ENCODE measurements around the gene USF2. TPM values are rescaled to one million over a fixed set of nuclear protein-coding genes. Genes with fewer than 3 reads are reported as not detected.
A peak's percentile ranks its signal among the peaks of the same experiment; 100 is the strongest.

Gene USF2
- polyA plus RNA-seq, 3 donors = 2.7 to 248 (median 5.0) TPM

DNA sequence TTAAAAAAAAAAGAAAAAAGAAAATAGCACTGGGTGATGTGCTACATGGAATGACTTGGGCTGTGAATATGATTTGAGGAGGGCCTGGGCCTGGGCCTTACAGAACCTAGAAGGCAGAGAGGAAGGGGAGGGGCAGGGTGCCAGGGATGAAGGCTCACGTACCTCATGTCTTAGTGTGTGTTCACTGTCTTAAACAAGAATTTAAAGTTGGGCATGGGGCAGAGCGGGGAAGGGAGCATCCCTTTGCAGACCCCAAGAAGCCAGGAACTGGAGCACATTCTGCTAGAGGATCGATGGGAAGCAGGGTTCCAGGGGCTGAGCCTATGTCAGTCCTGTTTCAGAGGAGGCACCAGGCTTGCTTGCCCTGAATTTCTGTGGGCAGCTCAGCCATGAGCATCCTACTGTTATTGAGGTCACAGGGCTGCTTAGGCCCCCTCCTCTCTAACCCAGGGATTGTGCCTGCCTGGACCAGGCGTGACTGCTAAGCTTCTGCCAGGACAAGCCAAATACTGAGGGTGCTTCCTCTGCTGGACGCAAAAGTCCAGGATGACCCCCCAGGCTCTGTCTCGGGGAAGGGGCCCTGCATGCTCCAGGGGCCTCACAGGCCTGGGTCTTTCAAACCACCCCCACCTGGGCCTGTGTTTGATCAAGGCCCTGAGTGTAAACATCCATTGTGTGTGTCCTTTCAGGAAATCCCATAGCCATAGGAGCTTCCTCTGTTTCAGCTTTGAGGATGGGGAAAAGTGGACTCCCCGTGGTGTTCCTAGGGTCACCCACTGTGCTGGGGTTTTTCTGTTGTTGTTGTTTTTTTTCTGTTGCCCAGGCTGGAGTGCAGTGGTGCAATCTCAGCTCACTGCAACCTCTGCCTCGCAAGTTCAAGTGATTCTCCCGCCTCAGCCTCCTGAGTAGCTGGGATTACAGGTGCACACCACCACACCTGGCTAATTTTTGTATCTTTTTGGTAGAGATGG is 15.2 kb upstream of the USF2 start:
- Histone ChIP-seq H3K27me3 (ENCODE audit: control insufficient read depth in 2 of 2, insufficient read depth in 2 of 2, low read length in 2 of 2) (peaks cover 7 to 22% of the 10 kb centered on the region in 2 donors), H2AFZ (ENCODE audit: insufficient read depth, low read depth, low read length, poor library complexity, severe bottlenecking) (no peak overlapping the region), H3K4me1 (ENCODE audit: control insufficient read depth in 1 of 2, insufficient read depth in 2 of 2, low read length in 2 of 2) (peaks cover 8 to 9% of the 10 kb centered on the region in 2 donors), H3K4me2 (replicated peaks; ENCODE audit: extremely low read depth, low read length, poor library complexity, severe bottlenecking) (no peak overlapping the region), H3K9me3 (replicated peaks in 1 of 2; ENCODE audit: control insufficient read depth in 1 of 2, insufficient read depth in 1 of 2, low read length in 2 of 2) (peaks cover 0 to 5% of the 10 kb centered on the region in 2 donors), H4K20me1 (ENCODE audit: insufficient read depth, low read length) (no peaks in the 10 kb centered on the region), H3K4me3 (replicated peaks in 1 of 3; ENCODE audit: low read depth in 2 of 3, low read length in 3 of 3) (no peak overlapping the region), H3K79me2 (ENCODE audit: insufficient read depth, low read length) (no peaks in the 10 kb centered on the region), H3K9ac (ENCODE audit: insufficient read depth, low read length, poor library complexity, severe bottlenecking) (no peak overlapping the region), H3K27ac (ENCODE audit: low read depth in 1 of 2, low read length in 2 of 2) (no peak overlapping the region), H3K36me3 (replicated peaks in 1 of 2; ENCODE audit: control insufficient read depth in 1 of 2, insufficient read depth in 2 of 2, low read length in 2 of 2) (no peaks in the 10 kb centered on the region)
- Mint-ChIP-seq H3K36me3 (peaks cover 5 to 6% of the 10 kb centered on the region in 2 donors), H3K27me3 (ENCODE audit: low read depth in 3 of 3) (peaks cover 26 to 35% (median 32%) of the 10 kb centered on the region in 3 donors), H3K4me1 (peaks cover 10% of the 10 kb centered on the region), H3K27ac (no peak overlapping the region), H3K9me3 (peaks cover 0 to 9% (median 3%) of the 10 kb centered on the region in 7 donors), H3K4me3 (no peak overlapping the region)
- TF ChIP-seq, protein P1, sequence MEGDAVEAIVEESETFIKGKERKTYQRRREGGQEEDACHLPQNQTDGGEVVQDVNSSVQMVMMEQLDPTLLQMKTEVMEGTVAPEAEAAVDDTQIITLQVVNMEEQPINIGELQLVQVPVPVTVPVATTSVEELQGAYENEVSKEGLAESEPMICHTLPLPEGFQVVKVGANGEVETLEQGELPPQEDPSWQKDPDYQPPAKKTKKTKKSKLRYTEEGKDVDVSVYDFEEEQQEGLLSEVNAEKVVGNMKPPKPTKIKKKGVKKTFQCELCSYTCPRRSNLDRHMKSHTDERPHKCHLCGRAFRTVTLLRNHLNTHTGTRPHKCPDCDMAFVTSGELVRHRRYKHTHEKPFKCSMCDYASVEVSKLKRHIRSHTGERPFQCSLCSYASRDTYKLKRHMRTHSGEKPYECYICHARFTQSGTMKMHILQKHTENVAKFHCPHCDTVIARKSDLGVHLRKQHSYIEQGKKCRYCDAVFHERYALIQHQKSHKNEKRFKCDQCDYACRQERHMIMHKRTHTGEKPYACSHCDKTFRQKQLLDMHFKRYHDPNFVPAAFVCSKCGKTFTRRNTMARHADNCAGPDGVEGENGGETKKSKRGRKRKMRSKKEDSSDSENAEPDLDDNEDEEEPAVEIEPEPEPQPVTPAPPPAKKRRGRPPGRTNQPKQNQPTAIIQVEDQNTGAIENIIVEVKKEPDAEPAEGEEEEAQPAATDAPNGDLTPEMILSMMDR (IDR thresholded peaks at IDR 0.05) = no peak
- DNase-seq = no peak
- intact Hi-C loops (cut with micrococcal nuclease) = no loop called here
- 98% methylated on average over 6 of the region's 9 CpGs for WGBS (ENCODE audit: insufficient coverage)

DNA sequence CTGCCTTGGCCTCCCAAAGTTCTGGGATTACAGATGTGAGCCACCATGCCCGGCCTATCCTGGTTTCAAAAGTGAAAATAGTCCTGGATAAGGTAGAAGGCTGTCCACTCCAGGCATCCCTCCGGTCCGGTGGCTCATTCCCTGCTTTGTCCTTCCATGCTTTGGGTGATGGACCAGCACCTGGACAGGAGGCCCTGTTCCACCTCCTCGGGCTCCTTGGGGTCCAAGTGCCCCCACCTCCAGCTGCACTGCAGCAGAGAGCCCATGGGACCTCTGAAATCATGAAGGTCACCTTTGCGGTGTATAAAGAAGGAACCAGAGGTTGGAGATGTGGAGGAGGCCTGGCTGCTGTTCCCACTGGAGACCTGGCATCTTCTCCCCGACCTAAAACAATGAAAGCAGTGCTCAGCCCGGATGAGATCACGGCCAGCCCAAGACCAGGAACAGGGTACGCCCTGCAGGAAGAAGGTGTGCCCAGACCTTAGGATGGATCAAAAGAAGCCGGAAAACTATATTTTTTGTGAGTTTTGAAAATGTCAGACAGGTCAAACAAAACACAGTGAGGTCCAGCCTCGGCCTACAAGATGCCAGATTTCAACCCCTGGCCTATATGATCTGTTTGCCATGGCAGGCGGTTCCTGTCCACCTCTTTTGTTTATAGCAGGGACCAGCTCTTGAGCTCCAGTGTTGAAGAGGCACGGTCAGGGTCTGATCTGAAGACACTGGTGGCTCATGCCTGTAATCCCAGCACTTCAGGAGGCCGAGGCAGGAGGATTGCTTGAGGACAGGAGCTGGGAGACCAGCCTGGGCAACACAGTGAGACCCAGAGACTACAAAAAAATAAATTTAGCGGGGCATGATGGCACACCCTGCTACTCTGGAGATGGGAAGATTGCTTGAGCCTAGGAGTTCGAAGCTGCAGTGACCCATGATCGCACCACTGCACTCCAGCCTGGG is 14.1 kb upstream of the USF2 start:
- Mint-ChIP-seq H3K27me3 (ENCODE audit: low read depth in 3 of 3) (peaks cover 16 to 29% (median 22%) of the 10 kb centered on the region in 3 donors), H3K36me3 (peaks cover 0 to 2% of the 10 kb centered on the region in 2 donors), H3K4me3 (no peak overlapping the region), H3K27ac (peak overlapping the region in 1 of 7 donors; percentile 49), H3K4me1 (peaks cover under 1% of the 10 kb centered on the region), H3K9me3 (peaks cover 0 to 3% (median 0%) of the 10 kb centered on the region in 7 donors)
- Histone ChIP-seq H3K36me3 (replicated peaks in 1 of 2; ENCODE audit: control insufficient read depth in 1 of 2, insufficient read depth in 2 of 2, low read length in 2 of 2) (no peaks in the 10 kb centered on the region), H3K27ac (ENCODE audit: low read depth in 1 of 2, low read length in 2 of 2) (no peak overlapping the region), H4K20me1 (ENCODE audit: insufficient read depth, low read length) (no peaks in the 10 kb centered on the region), H3K4me3 (replicated peaks in 1 of 3; ENCODE audit: low read depth in 2 of 3, low read length in 3 of 3) (no peak overlapping the region), H3K9ac (ENCODE audit: insufficient read depth, low read length, poor library complexity, severe bottlenecking) (no peak overlapping the region), H3K27me3 (ENCODE audit: control insufficient read depth in 2 of 2, insufficient read depth in 2 of 2, low read length in 2 of 2) (peaks cover 0 to 12% of the 10 kb centered on the region in 2 donors), H3K9me3 (replicated peaks in 1 of 2; ENCODE audit: control insufficient read depth in 1 of 2, insufficient read depth in 1 of 2, low read length in 2 of 2) (no peaks in the 10 kb centered on the region), H3K4me1 (ENCODE audit: control insufficient read depth in 1 of 2, insufficient read depth in 2 of 2, low read length in 2 of 2) (no peaks in the 10 kb centered on the region), H2AFZ (ENCODE audit: insufficient read depth, low read depth, low read length, poor library complexity, severe bottlenecking) (no peak overlapping the region), H3K4me2 (replicated peaks; ENCODE audit: extremely low read depth, low read length, poor library complexity, severe bottlenecking) (no peak overlapping the region), H3K79me2 (ENCODE audit: insufficient read depth, low read length) (no peaks in the 10 kb centered on the region)
- WGBS (ENCODE audit: insufficient coverage) = 94% methylated on average over 15 of the region's 17 CpGs
- no peak for DNase-seq
- intact Hi-C loops (cut with micrococcal nuclease) = no loop called here
- TF ChIP-seq, protein P1 (IDR thresholded peaks at IDR 0.05) = no peak
